ENCODE results near the gene IKZF2. TPM values are rescaled to one million over a fixed set of nuclear protein-coding genes. Genes with fewer than 3 reads are reported as not detected.

The IKZF2 gene
- polyA plus RNA-seq, 4 donors: under 0.01 to 3.7 (median 0.22) TPM

GRCh38 chr2:213016984-213017351 is 134.4 kb downstream of the IKZF2 start:
- H3K36me3 ChIP-seq (ENCODE audit: control insufficient read depth in 3 of 3, insufficient read depth in 2 of 3, low read depth in 1 of 3, low read length in 3 of 3): peaks cover 0 to 2% (median 0%) of the 10 kb centered on the region in 3 donors
- 81 to 96% (median 91%) methylated on average over 4 of the region's 4 CpGs for WGBS, 3 donors
- no peak overlapping the region for H3K27ac ChIP-seq (ENCODE audit: low read depth in 1 of 3, low read length in 2 of 3)
- H3K27me3 ChIP-seq (ENCODE audit: control insufficient read depth in 3 of 3, insufficient read depth in 3 of 3, low read length in 3 of 3): no peaks in the 10 kb centered on the region
- no peaks in the 10 kb centered on the region for H3K9me3 ChIP-seq (ENCODE audit: control insufficient read depth in 2 of 2, insufficient read depth in 1 of 2, low read depth in 1 of 2, low read length in 1 of 2)
- no peak overlapping the region for H3K4me3 ChIP-seq (ENCODE audit: low read depth in 1 of 3, low read length in 3 of 3)
- no peaks in the 10 kb centered on the region for H3K4me1 ChIP-seq (ENCODE audit: control insufficient read depth in 3 of 3, insufficient read depth in 2 of 3, low read depth in 1 of 3, low read length in 2 of 3)
- no peak for FAIRE-seq
- DNase-seq: no peak

DNA sequence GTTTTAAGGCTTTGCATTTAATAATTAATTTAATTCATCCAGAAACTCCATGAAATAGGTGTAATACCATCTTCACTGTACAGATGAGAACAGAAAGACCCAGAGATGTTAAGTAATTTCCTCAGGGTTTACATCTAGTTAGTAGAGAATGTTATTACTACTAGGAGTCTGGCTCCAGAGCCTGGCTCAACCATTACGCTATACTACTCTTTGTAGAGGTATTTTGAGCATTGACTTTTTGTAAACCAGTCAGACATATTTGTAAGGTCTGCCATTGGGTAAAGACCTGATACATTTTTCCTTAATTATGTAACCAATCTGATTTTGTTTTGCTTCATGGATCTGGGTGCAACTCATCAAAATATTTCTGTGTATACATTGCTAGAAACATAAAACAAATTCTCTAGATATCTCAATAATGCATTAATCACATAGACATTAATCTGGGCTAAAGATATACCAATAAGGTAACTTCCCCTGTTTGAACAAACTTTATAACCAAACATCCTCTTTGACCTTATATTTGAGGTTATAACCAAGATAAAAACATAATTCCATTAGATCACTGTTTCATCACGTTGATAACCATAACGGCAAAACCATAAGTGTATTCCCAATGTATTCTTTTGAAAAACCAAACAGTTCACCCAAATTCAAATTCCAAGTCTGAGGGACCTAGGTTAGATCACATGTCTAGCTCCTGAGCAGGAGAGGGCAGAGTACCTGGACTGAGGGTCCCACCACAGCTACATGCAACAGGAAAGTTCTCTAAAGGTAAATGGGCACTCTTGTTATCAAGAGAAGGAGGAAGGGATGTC is 135.0 kb downstream of the IKZF2 start:
- Histone ChIP-seq H3K27me3 (ENCODE audit: control insufficient read depth in 3 of 3, insufficient read depth in 3 of 3, low read length in 3 of 3) (no peaks in the 10 kb centered on the region), H3K36me3 (ENCODE audit: control insufficient read depth in 3 of 3, insufficient read depth in 2 of 3, low read depth in 1 of 3, low read length in 3 of 3) (peaks cover 0 to 2% (median 0%) of the 10 kb centered on the region in 3 donors), H3K4me3 (ENCODE audit: low read depth in 1 of 3, low read length in 3 of 3) (no peak overlapping the region), H3K4me1 (ENCODE audit: control insufficient read depth in 3 of 3, insufficient read depth in 2 of 3, low read depth in 1 of 3, low read length in 2 of 3) (no peaks in the 10 kb centered on the region), H3K9me3 (ENCODE audit: control insufficient read depth in 2 of 2, insufficient read depth in 1 of 2, low read depth in 1 of 2, low read length in 1 of 2) (no peaks in the 10 kb centered on the region), H3K27ac (ENCODE audit: low read depth in 1 of 3, low read length in 2 of 3) (no peak overlapping the region)
- 70 to 85% (median 74%) methylated on average over 3 of the region's 3 CpGs for WGBS, 3 donors
- FAIRE-seq (no peak), DNase-seq (no peak)

DNA sequence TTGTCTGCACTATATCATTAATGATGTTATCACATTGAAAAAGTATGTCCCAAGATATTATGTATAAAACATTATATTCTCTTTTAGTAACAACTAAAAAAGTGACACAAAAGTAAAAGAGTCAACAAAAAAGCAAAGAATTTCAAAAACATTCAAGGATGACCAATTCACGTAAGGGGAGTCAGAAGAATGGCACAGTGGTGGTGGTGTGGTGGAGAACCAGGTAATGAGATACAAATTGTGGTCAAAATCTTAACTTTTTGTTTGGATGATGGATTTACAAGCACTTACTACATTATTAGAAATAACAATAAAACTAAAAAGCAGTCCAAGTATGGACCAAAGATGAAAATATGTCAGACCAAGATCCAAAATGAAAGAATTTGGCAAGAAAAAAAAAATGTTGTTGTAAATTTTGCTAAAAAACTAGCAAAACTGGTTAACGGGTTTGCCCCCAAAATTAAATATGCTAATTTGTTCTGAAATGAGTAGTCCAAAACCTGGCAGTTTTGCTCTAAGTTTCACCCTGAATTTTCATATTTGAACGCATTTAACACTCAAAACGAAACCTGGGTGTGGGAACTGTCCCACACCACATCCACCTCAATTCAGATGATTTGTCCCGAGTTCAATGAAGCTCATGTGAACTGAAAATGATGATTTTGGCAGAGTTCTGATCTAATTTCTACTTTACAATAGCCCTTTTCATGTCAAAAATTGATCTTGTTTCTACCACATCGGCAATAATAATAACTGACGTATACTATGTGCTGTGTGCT is 135.8 kb downstream of the IKZF2 start:
- Histone ChIP-seq H3K9me3 (ENCODE audit: control insufficient read depth in 2 of 2, insufficient read depth in 1 of 2, low read depth in 1 of 2, low read length in 1 of 2) (no peaks in the 10 kb centered on the region), H3K36me3 (ENCODE audit: control insufficient read depth in 3 of 3, insufficient read depth in 2 of 3, low read depth in 1 of 3, low read length in 3 of 3) (no peaks in the 10 kb centered on the region), H3K27me3 (ENCODE audit: control insufficient read depth in 3 of 3, insufficient read depth in 3 of 3, low read length in 3 of 3) (no peaks in the 10 kb centered on the region), H3K4me1 (ENCODE audit: control insufficient read depth in 3 of 3, insufficient read depth in 2 of 3, low read depth in 1 of 3, low read length in 2 of 3) (no peaks in the 10 kb centered on the region), H3K27ac (ENCODE audit: low read depth in 1 of 3, low read length in 2 of 3) (no peak overlapping the region), H3K4me3 (ENCODE audit: low read depth in 1 of 3, low read length in 3 of 3) (no peak overlapping the region)
- 73 to 80% (median 73%) methylated on average over 7 of the region's 7 CpGs for WGBS, 3 donors
- DNase-seq (no peak), FAIRE-seq (no peak)

GRCh38 chr2:213013979-213014378 is 137.4 kb downstream of the IKZF2 start:
- DNase-seq (no peak), FAIRE-seq (no peak)
- Histone ChIP-seq H3K36me3 (ENCODE audit: control insufficient read depth in 3 of 3, insufficient read depth in 2 of 3, low read depth in 1 of 3, low read length in 3 of 3) (no peaks in the 10 kb centered on the region), H3K4me3 (ENCODE audit: low read depth in 1 of 3, low read length in 3 of 3) (no peak overlapping the region), H3K9me3 (ENCODE audit: control insufficient read depth in 2 of 2, insufficient read depth in 1 of 2, low read depth in 1 of 2, low read length in 1 of 2) (no peaks in the 10 kb centered on the region), H3K27me3 (ENCODE audit: control insufficient read depth in 3 of 3, insufficient read depth in 3 of 3, low read length in 3 of 3) (no peaks in the 10 kb centered on the region), H3K27ac (ENCODE audit: low read depth in 1 of 3, low read length in 2 of 3) (no peak overlapping the region), H3K4me1 (ENCODE audit: control insufficient read depth in 3 of 3, insufficient read depth in 2 of 3, low read depth in 1 of 3, low read length in 2 of 3) (no peaks in the 10 kb centered on the region)
- WGBS, 3 donors: 89 to 91% (median 91%) methylated on average over 2 of the region's 2 CpGs

- no peaks in the 10 kb centered on the region for H3K27me3 ChIP-seq (ENCODE audit: control insufficient read depth in 3 of 3, insufficient read depth in 3 of 3, low read length in 3 of 3)
- WGBS, 3 donors: 88 to 95% (median 92%) methylated on average over 1 of the region's 1 CpG
- FAIRE-seq: no peak
- no peaks in the 10 kb centered on the region for H3K36me3 ChIP-seq (ENCODE audit: control insufficient read depth in 3 of 3, insufficient read depth in 2 of 3, low read depth in 1 of 3, low read length in 3 of 3)
- H3K9me3 ChIP-seq (ENCODE audit: control insufficient read depth in 2 of 2, insufficient read depth in 1 of 2, low read depth in 1 of 2, low read length in 1 of 2): no peaks in the 10 kb centered on the region
- H3K4me3 ChIP-seq (ENCODE audit: low read depth in 1 of 3, low read length in 3 of 3): no peak overlapping the region
- DNase-seq: no peak
- no peaks in the 10 kb centered on the region for H3K4me1 ChIP-seq (ENCODE audit: control insufficient read depth in 3 of 3, insufficient read depth in 2 of 3, low read depth in 1 of 3, low read length in 2 of 3)
- H3K27ac ChIP-seq (ENCODE audit: low read depth in 1 of 3, low read length in 2 of 3): no peak overlapping the region
Observed at GRCh38 chr2:213011505-213011904, 139.9 kb downstream of the IKZF2 start.

GRCh38 chr2:213010106-213010779 is 141.2 kb downstream of the IKZF2 start:
- Histone ChIP-seq H3K4me3 (ENCODE audit: low read depth in 1 of 3, low read length in 3 of 3) (no peak overlapping the region), H3K27me3 (ENCODE audit: control insufficient read depth in 3 of 3, insufficient read depth in 3 of 3, low read length in 3 of 3) (no peaks in the 10 kb centered on the region), H3K27ac (ENCODE audit: low read depth in 1 of 3, low read length in 2 of 3) (no peak overlapping the region), H3K36me3 (ENCODE audit: control insufficient read depth in 3 of 3, insufficient read depth in 2 of 3, low read depth in 1 of 3, low read length in 3 of 3) (no peaks in the 10 kb centered on the region), H3K4me1 (ENCODE audit: control insufficient read depth in 3 of 3, insufficient read depth in 2 of 3, low read depth in 1 of 3, low read length in 2 of 3) (no peaks in the 10 kb centered on the region), H3K9me3 (ENCODE audit: control insufficient read depth in 2 of 2, insufficient read depth in 1 of 2, low read depth in 1 of 2, low read length in 1 of 2) (no peaks in the 10 kb centered on the region)
- WGBS, 3 donors: 83 to 96% (median 90%) methylated on average over 1 of the region's 1 CpG
- no peak for FAIRE-seq
- DNase-seq: no peak

DNA sequence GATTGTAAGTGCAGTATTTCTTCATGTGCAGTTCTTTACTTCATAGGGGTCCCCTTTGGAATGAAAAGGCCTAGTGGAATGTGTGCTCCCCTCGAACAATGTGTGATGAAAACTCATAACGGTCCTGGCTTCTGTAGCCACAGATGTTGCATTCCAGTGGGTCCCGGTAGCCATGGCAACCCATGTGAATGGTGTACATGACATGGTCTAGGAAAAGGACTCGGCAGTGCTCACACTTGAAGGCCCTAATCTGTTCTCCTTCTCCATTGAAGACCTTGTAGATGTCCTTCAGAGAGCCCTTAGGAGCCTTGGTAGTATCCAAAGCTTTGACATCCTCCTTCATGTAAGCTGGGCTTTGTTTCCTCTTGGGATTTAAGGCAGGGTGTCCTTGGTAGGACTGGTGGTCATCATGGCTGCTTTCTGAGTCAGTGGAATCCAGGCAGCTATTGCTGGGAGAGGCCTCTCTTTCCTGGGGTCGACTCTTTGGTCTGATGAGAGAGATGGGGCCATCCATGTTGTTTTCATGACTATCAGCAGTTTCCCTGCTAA is 144.0 kb downstream of the IKZF2 start:
- Histone ChIP-seq H3K4me3 (ENCODE audit: low read depth in 1 of 3, low read length in 3 of 3) (no peak overlapping the region), H3K27ac (ENCODE audit: low read depth in 1 of 3, low read length in 2 of 3) (no peak overlapping the region), H3K9me3 (ENCODE audit: control insufficient read depth in 2 of 2, insufficient read depth in 1 of 2, low read depth in 1 of 2, low read length in 1 of 2) (no peaks in the 10 kb centered on the region), H3K4me1 (ENCODE audit: control insufficient read depth in 3 of 3, insufficient read depth in 2 of 3, low read depth in 1 of 3, low read length in 2 of 3) (no peaks in the 10 kb centered on the region), H3K36me3 (ENCODE audit: control insufficient read depth in 3 of 3, insufficient read depth in 2 of 3, low read depth in 1 of 3, low read length in 3 of 3) (no peaks in the 10 kb centered on the region), H3K27me3 (ENCODE audit: control insufficient read depth in 3 of 3, insufficient read depth in 3 of 3, low read length in 3 of 3) (no peaks in the 10 kb centered on the region)
- FAIRE-seq (no peak), DNase-seq (no peak)
- WGBS, 3 donors: 82 to 88% (median 86%) methylated on average over 5 of the region's 5 CpGs

GRCh38 chr2:213004197-213004821 is 147.1 kb downstream of the IKZF2 start:
- Histone ChIP-seq H3K9me3 (ENCODE audit: control insufficient read depth in 2 of 2, insufficient read depth in 1 of 2, low read depth in 1 of 2, low read length in 1 of 2) (no peaks in the 10 kb centered on the region), H3K27ac (ENCODE audit: low read depth in 1 of 3, low read length in 2 of 3) (no peak overlapping the region), H3K4me1 (ENCODE audit: control insufficient read depth in 3 of 3, insufficient read depth in 2 of 3, low read depth in 1 of 3, low read length in 2 of 3) (no peaks in the 10 kb centered on the region), H3K36me3 (ENCODE audit: control insufficient read depth in 3 of 3, insufficient read depth in 2 of 3, low read depth in 1 of 3, low read length in 3 of 3) (no peaks in the 10 kb centered on the region), H3K4me3 (ENCODE audit: low read depth in 1 of 3, low read length in 3 of 3) (no peak overlapping the region), H3K27me3 (ENCODE audit: control insufficient read depth in 3 of 3, insufficient read depth in 3 of 3, low read length in 3 of 3) (no peaks in the 10 kb centered on the region)
- no peak for FAIRE-seq
- WGBS, 3 donors: 85 to 91% (median 90%) methylated on average over 5 of the region's 5 CpGs
- DNase-seq: no peak
